ENCODE data around the gene GSG1L. TPM values are rescaled to one million over a fixed set of nuclear protein-coding genes. Genes with fewer than 3 reads are reported as not detected.

Gene GSG1L
- total and polyA plus RNA-seq, 9 of the 15 experiments (the other 6 are each of a cell fraction or from before 2014, with no cell fraction given): not detected

- Histone ChIP-seq H3K9ac (ENCODE audit: insufficient read depth in 1 of 2, low read depth in 2 of 2, low read length in 2 of 2) (no peak overlapping the region), H2AFZ (ENCODE audit: low read depth, low read length) (no peak overlapping the region), H3K27me3 (ENCODE audit: control insufficient read depth in 2 of 2, insufficient read depth in 2 of 2, low read length in 2 of 2) (peaks cover 0 to 2% of the 10 kb centered on the region in 2 experiments; a peak in 3 of 5 replicates), H3K36me3 (ENCODE audit: control insufficient read depth, insufficient read depth, low read length) (no peaks in the 10 kb centered on the region), H3K27ac (ENCODE audit: extremely low read depth, low read depth, low read length) (no peak overlapping the region), H3K79me2 (ENCODE audit: control insufficient read depth, insufficient read depth, low read length) (no peaks in the 10 kb centered on the region), H3K9me3 (replicated peaks; ENCODE audit: control insufficient read depth, insufficient read depth, low read depth, low read length) (no peaks in the 10 kb centered on the region), H3K4me1 (replicated peaks in 1 of 2; ENCODE audit: control insufficient read depth in 2 of 2, insufficient read depth in 2 of 2, low read length in 2 of 2) (no peaks in the 10 kb centered on the region), H3K4me3 (no peak overlapping the region), H4K20me1 (replicated peaks; ENCODE audit: control insufficient read depth, insufficient read depth, low read length) (0 out of 2 replicates have a peak, but pooled peaks cover 4% of the 10 kb centered on the region), H3K9me1 (ENCODE audit: control insufficient read depth, insufficient read depth, low read length) (no peaks in the 10 kb centered on the region), H3K4me2 (ENCODE audit: insufficient read depth, low read length) (no peak overlapping the region)
- POLR2A ChIA-PET: no interaction called here
- DNase-seq (ENCODE audit: extremely low read depth in 1 of 4, low spot score in 3 of 4): no peak
- BruUV-seq (replicated peaks): no TSS peak
- in situ Hi-C loops (cut with MboI): no loop called here
- no peak for FAIRE-seq
- WGBS (ENCODE audit: insufficient coverage, low coverage, missing lambda C conversion rate): 0% methylated on average over 5 of the region's 5 CpGs
- no peak for ATAC-seq
- CTCF ChIA-PET (ENCODE audit: low intra/inter-chr PET ratio): no interaction called here
- intact Hi-C loops (cut with micrococcal nuclease): no loop called here
- TF ChIP-seq CXXC5 (CRISPR knock-in tag; IDR thresholded peaks at IDR 0.05) (no peak), FOXA1 (IDR thresholded peaks at IDR 0.05; ENCODE audit: borderline replicate concordance) (no peak)
These were observed 256.5 kb downstream of the GSG1L start for GRCh38 chr16:27806986-27807385.

- DNase-seq (ENCODE audit: extremely low read depth in 1 of 4, low spot score in 3 of 4) (no peak), FAIRE-seq (no peak), ATAC-seq (no peak)
- H2AFZ ChIP-seq (ENCODE audit: low read depth, low read length): no peak overlapping the region
- H3K9me3 ChIP-seq (replicated peaks; ENCODE audit: control insufficient read depth, insufficient read depth, low read depth, low read length): no peaks in the 10 kb centered on the region
- in situ Hi-C loops (cut with MboI): no loop called here
- H3K9me1 ChIP-seq (ENCODE audit: control insufficient read depth, insufficient read depth, low read length): no peaks in the 10 kb centered on the region
- ChIA-PET CTCF (ENCODE audit: low intra/inter-chr PET ratio) (no interaction called here), POLR2A (no interaction called here)
- no peaks in the 10 kb centered on the region for H3K4me1 ChIP-seq (replicated peaks in 1 of 2; ENCODE audit: control insufficient read depth in 2 of 2, insufficient read depth in 2 of 2, low read length in 2 of 2)
- no peaks in the 10 kb centered on the region for H3K79me2 ChIP-seq (ENCODE audit: control insufficient read depth, insufficient read depth, low read length)
- no peak overlapping the region for H3K9ac ChIP-seq (ENCODE audit: insufficient read depth in 1 of 2, low read depth in 2 of 2, low read length in 2 of 2)
- H3K36me3 ChIP-seq (ENCODE audit: control insufficient read depth, insufficient read depth, low read length): no peaks in the 10 kb centered on the region
- H3K4me3 ChIP-seq: no peak overlapping the region
- peaks cover 9% of the 10 kb centered on the region; the same call in 1 of the 2 replicates for H4K20me1 ChIP-seq (replicated peaks; ENCODE audit: control insufficient read depth, insufficient read depth, low read length)
- peaks cover 3 to 8% of the 10 kb centered on the region in 2 experiments; a peak in 4 of 5 replicates for H3K27me3 ChIP-seq (ENCODE audit: control insufficient read depth in 2 of 2, insufficient read depth in 2 of 2, low read length in 2 of 2)
- no TSS peak for BruUV-seq (replicated peaks)
- no peak overlapping the region for H3K4me2 ChIP-seq (ENCODE audit: insufficient read depth, low read length)
- no peak overlapping the region for H3K27ac ChIP-seq (ENCODE audit: extremely low read depth, low read depth, low read length)
- intact Hi-C loops (cut with micrococcal nuclease): no loop called here
- TF ChIP-seq RFX5 (IDR thresholded peaks at IDR 0.05; ENCODE audit: low read depth, low read length) (no peak), ZNF586 (CRISPR knock-in tag; conservative IDR thresholded peaks at IDR 0.05) (no peak), ZBTB33 (CRISPR knock-in tag; IDR thresholded peaks at IDR 0.05) (no peak), NCOA2 (IDR thresholded peaks at IDR 0.05; ENCODE audit: partially characterized antibody in 2 of 2) (no peak), ZNF740 (CRISPR knock-in tag; IDR thresholded peaks at IDR 0.05) (no peak), ZNF740 (tag; IDR thresholded peaks at IDR 0.05) (no peak), PBX2 (CRISPR knock-in tag; IDR thresholded peaks at IDR 0.05; ENCODE audit: low read depth) (no peak), PBX2 (tag; conservative IDR thresholded peaks at IDR 0.05; ENCODE audit: low read depth) (no peak), SLC30A9 (CRISPR knock-in tag; IDR thresholded peaks at IDR 0.05) (no peak), PPARD (CRISPR knock-in tag; IDR thresholded peaks at IDR 0.05) (no peak)
These were observed 257.1 kb downstream of the GSG1L start for GRCh38 chr16:27806388-27806787.

Data from K562 (cell line).